CD14-positive monocyte (primary cell): Measurements from ENCODE around the gene PLXNB1. TPM values are rescaled to one million over a fixed set of nuclear protein-coding genes. Genes with fewer than 3 reads are reported as not detected.

Source experiments
- DNase-seq, 3 donors: peaks; one replicate each; pipeline ENCODE4 v3.0.0-alpha.2; 2011 to 2022
- H2AFZ ChIP-seq: 2 replicates; pipeline ENCODE4 v1.6.0; 2012; ENCODE audit warnings: mild to moderate bottlenecking, low read depth, low read length, inconsistent platforms; ENCODE audit not compliant: insufficient read depth, poor library complexity, severe bottlenecking
- H3K27ac ChIP-seq, 2 donors: 1 replicate in 1 of 2; 2 replicates in 1 of 2; pipeline ENCODE4 v1.5.1; 2012 to 2013; ENCODE audit warnings: low read length in 2 of 2, control low read depth in 1 of 2, inconsistent platforms in 1 of 2, low read depth in 1 of 2, mild to moderate bottlenecking in 1 of 2
- H3K27me3 ChIP-seq, 2 donors: one replicate each; pipeline versions ENCODE4 v1.6.0 to v1.6.1; 2011 to 2013; ENCODE audit warnings: low read length in 2 of 2; ENCODE audit not compliant: control insufficient read depth in 2 of 2, insufficient read depth in 2 of 2
- H3K36me3 ChIP-seq, 2 donors: replicated peaks in 1 of 2; 1 replicate in 1 of 2; 2 replicates in 1 of 2; pipeline versions ENCODE4 v1.5.1 to v1.6.1; 2012 to 2013; ENCODE audit warnings: low read length in 2 of 2, control low read depth in 1 of 2, inconsistent platforms in 1 of 2, mild to moderate bottlenecking in 1 of 2; ENCODE audit not compliant: insufficient read depth in 2 of 2, control insufficient read depth in 1 of 2
- H3K4me1 ChIP-seq, 2 donors: 1 replicate in 1 of 2; 2 replicates in 1 of 2; pipeline versions ENCODE4 v1.5.1 to v1.6.1; 2012 to 2013; ENCODE audit warnings: low read length in 2 of 2, control low read depth in 1 of 2, inconsistent platforms in 1 of 2, mild to moderate bottlenecking in 1 of 2, moderate library complexity in 1 of 2; ENCODE audit not compliant: insufficient read depth in 2 of 2, control insufficient read depth in 1 of 2
- H3K4me2 ChIP-seq: replicated peaks from 2 replicates; pipeline ENCODE3; 2012; ENCODE audit warnings: low read length, moderate library complexity, mild to moderate bottlenecking; ENCODE audit not compliant: poor library complexity, severe bottlenecking; ENCODE audit errors: extremely low read depth
- H3K4me3 ChIP-seq, 3 experiments: fragments of 200-600 bp in 1 of 3; sonication (generic) in 1 of 3; replicated peaks in 1 of 3; 1 replicate in 2 of 3; 2 replicates in 1 of 3; pipeline ENCODE4 v1.5.1; 2011 to 2013; ENCODE audit warnings: low read length in 3 of 3, mild to moderate bottlenecking in 3 of 3, control low read depth in 2 of 3, low read depth in 2 of 3, inconsistent platforms in 1 of 3, moderate library complexity in 1 of 3
- H3K79me2 ChIP-seq: 2 replicates; pipeline ENCODE4 v1.6.0; 2012; ENCODE audit warnings: mild to moderate bottlenecking, control low read depth, inconsistent platforms, low read length, moderate library complexity; ENCODE audit not compliant: insufficient read depth
- H3K9ac ChIP-seq: 2 replicates; pipeline ENCODE4 v1.6.0; 2017; ENCODE audit warnings: low read length, mild to moderate bottlenecking; ENCODE audit not compliant: insufficient read depth, poor library complexity, severe bottlenecking
- H3K9me3 ChIP-seq, 2 donors: replicated peaks in 1 of 2; 1 replicate in 1 of 2; 2 replicates in 1 of 2; pipeline versions ENCODE4 v1.5.1 to v1.6.1; 2012 to 2013; ENCODE audit warnings: low read length in 2 of 2, control low read depth in 1 of 2; ENCODE audit not compliant: control insufficient read depth in 1 of 2, insufficient read depth in 1 of 2
- H4K20me1 ChIP-seq: 2 replicates; pipeline ENCODE4 v1.6.0; 2012; ENCODE audit warnings: mild to moderate bottlenecking, low read length, control low read depth, moderate library complexity; ENCODE audit not compliant: insufficient read depth
- H3K27ac Mint-ChIP-seq, 7 donors: one replicate each; pipeline ENCODE4 v1.8.0; 2020; ENCODE audit warnings: mild to moderate bottlenecking in 7 of 7, mixed read lengths in 7 of 7, moderate library complexity in 6 of 7, inconsistent platforms in 2 of 7
- H3K27me3 Mint-ChIP-seq, 3 donors: one replicate each; pipeline ENCODE4 v1.8.0; 2021 to 2022; ENCODE audit warnings: low read depth in 3 of 3, mild to moderate bottlenecking in 3 of 3, mixed read lengths in 3 of 3, moderate library complexity in 3 of 3, inconsistent platforms in 1 of 3
- H3K36me3 Mint-ChIP-seq, 2 donors: one replicate each; pipeline ENCODE4 v1.8.0; 2020; ENCODE audit warnings: mixed read lengths in 2 of 2, inconsistent platforms in 1 of 2, mild to moderate bottlenecking in 1 of 2
- H3K4me1 Mint-ChIP-seq: one replicate; pipeline ENCODE4 v1.8.0; 2020; ENCODE audit warnings: mild to moderate bottlenecking, mixed read lengths
- H3K4me3 Mint-ChIP-seq, 2 donors: one replicate each; pipeline ENCODE4 v1.8.0; 2020; ENCODE audit warnings: mild to moderate bottlenecking in 2 of 2, mixed read lengths in 2 of 2, moderate library complexity in 1 of 2
- H3K9me3 Mint-ChIP-seq, 7 donors: one replicate each; pipeline ENCODE4 v1.8.0; 2020 to 2022; ENCODE audit warnings: mixed read lengths in 7 of 7, mild to moderate bottlenecking in 6 of 7, moderate library complexity in 6 of 7, inconsistent platforms in 2 of 7
- WGBS: methylation state at CpG from one replicate; pipeline ENCODE4 v1.1.5; 2013; ENCODE audit warnings: missing lambda C conversion rate; ENCODE audit not compliant: insufficient coverage; 5-methylcytosine and 5-hydroxymethylcytosine counted together
- intact Hi-C, 2 donors: fragments of 100-400 bp; cut with micrococcal nuclease; formaldehyde crosslinking; loops; one replicate each; pipeline versions ENCODE4 v1.15.0 to v1.15.1; 2023
- polyA plus RNA-seq, 3 donors: library from polyadenylated mRNA; depleted of rRNA in 1 of 3; unstranded in 2 of 3; stranded (reverse) in 1 of 3; fragments of 300-500 nt in 2 of 3; fragments of >200 nt in 1 of 3; fragmentation: Illumina TruSeq in 2 of 3; gene quantifications; 1 replicate in 2 of 3; 2 replicates in 1 of 3; pipeline ENCODE4 v1.2.3, GENCODE V29; 2012 to 2021
- TF ChIP-seq, protein P1 (sequence below): fragments of 200-600 bp; IDR thresholded peaks from one replicate; pipeline ENCODE4 v1.8.0; 2022; ENCODE audit warnings: antibody characterized with exemption, mild to moderate bottlenecking

PLXNB1 gene
- polyA plus RNA-seq, 3 donors, result 0.14 to 4.3 TPM; not detected in 1

DNA sequence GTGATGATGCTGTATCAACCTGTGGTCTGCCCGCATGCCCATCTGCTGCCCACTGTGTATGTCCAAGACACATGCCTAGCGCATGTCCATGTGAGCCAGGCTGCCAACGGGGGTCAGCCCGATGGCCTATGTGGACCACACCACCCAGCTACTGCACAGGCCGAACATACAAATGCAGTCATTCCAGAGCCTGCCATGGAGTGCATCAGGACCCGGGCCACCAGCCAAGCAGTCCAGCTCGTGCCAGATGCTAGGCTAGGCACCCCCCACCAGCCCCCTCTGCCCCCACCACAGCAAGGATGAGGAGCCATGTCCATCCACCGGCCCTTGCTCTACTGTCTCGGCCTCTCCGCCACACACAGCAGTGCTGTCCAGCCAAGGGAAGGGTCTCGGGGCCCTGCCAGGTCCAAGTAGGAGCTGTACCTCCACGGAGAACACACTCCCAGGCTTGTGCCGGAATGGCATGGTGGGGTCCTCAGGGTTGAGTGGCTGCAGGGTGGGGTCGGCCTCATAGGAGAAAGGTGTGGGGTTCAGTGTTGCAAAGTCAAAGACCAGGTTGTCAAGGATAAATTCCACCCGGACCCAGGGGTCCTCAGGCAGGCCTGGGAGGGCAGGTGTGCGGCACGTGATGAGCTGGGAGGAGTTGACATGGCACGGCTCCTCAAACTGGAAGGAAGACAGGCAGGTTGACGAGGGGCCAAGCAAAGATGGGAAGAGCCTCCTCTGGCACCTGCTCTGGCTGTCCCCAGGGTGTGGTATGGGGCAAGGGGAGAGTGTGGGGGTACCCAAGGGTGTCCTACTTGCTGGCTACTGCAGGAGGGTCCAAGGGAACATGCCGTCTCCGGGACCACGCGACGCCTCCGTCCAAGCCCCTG, 15.3 kb downstream of the PLXNB1 start:
- no peak overlapping the region for H3K27ac ChIP-seq
- H3K9ac ChIP-seq, result no peak overlapping the region
- 97% methylated on average over 22 of the region's 25 CpGs for WGBS
- H3K9me3 Mint-ChIP-seq, result peaks cover 0 to 2% (median 0%) of the 10 kb centered on the region in 7 donors
- intact Hi-C loops, result no loop called here
- no peaks in the 10 kb centered on the region for H3K36me3 Mint-ChIP-seq
- no peak overlapping the region for H2AFZ ChIP-seq
- TF ChIP-seq, protein P1, sequence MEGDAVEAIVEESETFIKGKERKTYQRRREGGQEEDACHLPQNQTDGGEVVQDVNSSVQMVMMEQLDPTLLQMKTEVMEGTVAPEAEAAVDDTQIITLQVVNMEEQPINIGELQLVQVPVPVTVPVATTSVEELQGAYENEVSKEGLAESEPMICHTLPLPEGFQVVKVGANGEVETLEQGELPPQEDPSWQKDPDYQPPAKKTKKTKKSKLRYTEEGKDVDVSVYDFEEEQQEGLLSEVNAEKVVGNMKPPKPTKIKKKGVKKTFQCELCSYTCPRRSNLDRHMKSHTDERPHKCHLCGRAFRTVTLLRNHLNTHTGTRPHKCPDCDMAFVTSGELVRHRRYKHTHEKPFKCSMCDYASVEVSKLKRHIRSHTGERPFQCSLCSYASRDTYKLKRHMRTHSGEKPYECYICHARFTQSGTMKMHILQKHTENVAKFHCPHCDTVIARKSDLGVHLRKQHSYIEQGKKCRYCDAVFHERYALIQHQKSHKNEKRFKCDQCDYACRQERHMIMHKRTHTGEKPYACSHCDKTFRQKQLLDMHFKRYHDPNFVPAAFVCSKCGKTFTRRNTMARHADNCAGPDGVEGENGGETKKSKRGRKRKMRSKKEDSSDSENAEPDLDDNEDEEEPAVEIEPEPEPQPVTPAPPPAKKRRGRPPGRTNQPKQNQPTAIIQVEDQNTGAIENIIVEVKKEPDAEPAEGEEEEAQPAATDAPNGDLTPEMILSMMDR, result no peak
- no peaks in the 10 kb centered on the region for H3K79me2 ChIP-seq
- no peaks in the 10 kb centered on the region for H3K4me1 Mint-ChIP-seq
- no peaks in the 10 kb centered on the region for H4K20me1 ChIP-seq
- H3K27me3 ChIP-seq, result no peaks in the 10 kb centered on the region
- H3K4me3 ChIP-seq, result no peak overlapping the region
- H3K27ac Mint-ChIP-seq, result peak overlapping the region in 1 of 7 donors; percentile 79
- no peak overlapping the region for H3K4me3 Mint-ChIP-seq
- H3K36me3 ChIP-seq, result no peaks in the 10 kb centered on the region
- H3K9me3 ChIP-seq, result no peaks in the 10 kb centered on the region
- H3K4me2 ChIP-seq, result no peak overlapping the region
- DNase-seq, result no peak
- H3K27me3 Mint-ChIP-seq, result peaks cover 0 to 3% (median 0%) of the 10 kb centered on the region in 3 donors
- no peaks in the 10 kb centered on the region for H3K4me1 ChIP-seq

DNA sequence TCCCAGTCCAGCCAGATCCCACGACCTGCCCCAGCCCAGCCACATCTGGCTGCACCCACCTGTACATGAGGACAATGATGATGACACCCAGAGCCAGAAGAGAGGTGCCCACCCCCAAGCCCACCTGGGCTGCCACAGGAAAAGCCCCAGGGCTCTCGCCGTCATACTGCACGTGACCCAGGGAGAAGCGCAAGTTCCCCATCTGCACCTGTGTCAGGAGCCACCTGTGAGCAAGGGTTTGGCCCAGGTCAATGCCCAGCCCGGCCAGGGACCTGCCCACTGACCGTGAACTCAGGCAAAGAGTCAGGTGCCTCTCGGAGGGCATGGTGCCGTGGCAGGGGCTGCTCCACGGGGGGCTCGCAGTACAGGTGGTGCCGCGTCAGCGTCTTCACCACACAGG, 16.3 kb downstream of the PLXNB1 start:
- no peak overlapping the region for H3K4me3 ChIP-seq
- H3K4me1 ChIP-seq, result no peaks in the 10 kb centered on the region
- DNase-seq, result no peak
- no peak overlapping the region for H2AFZ ChIP-seq
- Mint-ChIP-seq H3K9me3 (peaks cover 0 to 2% (median 0%) of the 10 kb centered on the region in 7 donors), H3K27me3 (peaks cover 0 to 3% (median 0%) of the 10 kb centered on the region in 3 donors), H3K4me1 (no peaks in the 10 kb centered on the region), H3K36me3 (no peaks in the 10 kb centered on the region), H3K4me3 (no peak overlapping the region), H3K27ac (no peak overlapping the region)
- no peaks in the 10 kb centered on the region for H3K36me3 ChIP-seq
- H3K27ac ChIP-seq, result no peak overlapping the region
- no peaks in the 10 kb centered on the region for H4K20me1 ChIP-seq
- TF ChIP-seq, protein P1, result no peak
- H3K9ac ChIP-seq, result no peak overlapping the region
- intact Hi-C loops, result no loop called here
- WGBS, result 92% methylated on average over 10 of the region's 14 CpGs
- H3K4me2 ChIP-seq, result no peak overlapping the region
- H3K27me3 ChIP-seq, result no peaks in the 10 kb centered on the region
- H3K9me3 ChIP-seq, result no peaks in the 10 kb centered on the region
- no peaks in the 10 kb centered on the region for H3K79me2 ChIP-seq
